C4-2B (cell line): Measurements from ENCODE around the gene ASPHD2.

Source experiments
- ZFX ChIP-seq: fragments of 450-650 bp; IDR thresholded peaks from 2 replicates; pipeline ENCODE4 v1.6.1; 2017
- TF ChIP-seq, protein P1 (sequence below): fragments of 450-650 bp; conservative IDR thresholded peaks from 2 replicates; pipeline ENCODE4 v1.5.1; 2017; ENCODE audit warnings: mild to moderate bottlenecking

DNA sequence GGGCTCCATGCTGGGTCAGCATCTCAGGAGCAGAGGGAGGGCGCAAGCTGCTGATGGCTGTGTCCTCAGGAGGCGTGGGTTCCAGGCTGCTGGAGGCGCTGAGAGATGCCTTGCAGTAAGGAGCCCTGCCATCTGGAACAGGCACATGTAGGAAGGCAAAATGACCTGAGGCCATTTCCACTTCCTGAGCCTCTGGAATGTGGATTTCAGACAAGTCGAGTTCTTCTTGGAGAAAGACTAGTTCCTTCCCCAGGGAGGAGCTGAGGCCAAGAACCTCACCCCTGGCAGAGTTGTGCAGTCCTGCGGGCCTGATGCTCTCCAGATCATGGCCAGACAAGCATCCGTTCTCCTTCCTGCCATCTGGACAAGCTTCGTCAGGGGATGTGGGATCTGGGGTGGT, 35.3 kb downstream of the ASPHD2 start:
- TF ChIP-seq, protein P1, sequence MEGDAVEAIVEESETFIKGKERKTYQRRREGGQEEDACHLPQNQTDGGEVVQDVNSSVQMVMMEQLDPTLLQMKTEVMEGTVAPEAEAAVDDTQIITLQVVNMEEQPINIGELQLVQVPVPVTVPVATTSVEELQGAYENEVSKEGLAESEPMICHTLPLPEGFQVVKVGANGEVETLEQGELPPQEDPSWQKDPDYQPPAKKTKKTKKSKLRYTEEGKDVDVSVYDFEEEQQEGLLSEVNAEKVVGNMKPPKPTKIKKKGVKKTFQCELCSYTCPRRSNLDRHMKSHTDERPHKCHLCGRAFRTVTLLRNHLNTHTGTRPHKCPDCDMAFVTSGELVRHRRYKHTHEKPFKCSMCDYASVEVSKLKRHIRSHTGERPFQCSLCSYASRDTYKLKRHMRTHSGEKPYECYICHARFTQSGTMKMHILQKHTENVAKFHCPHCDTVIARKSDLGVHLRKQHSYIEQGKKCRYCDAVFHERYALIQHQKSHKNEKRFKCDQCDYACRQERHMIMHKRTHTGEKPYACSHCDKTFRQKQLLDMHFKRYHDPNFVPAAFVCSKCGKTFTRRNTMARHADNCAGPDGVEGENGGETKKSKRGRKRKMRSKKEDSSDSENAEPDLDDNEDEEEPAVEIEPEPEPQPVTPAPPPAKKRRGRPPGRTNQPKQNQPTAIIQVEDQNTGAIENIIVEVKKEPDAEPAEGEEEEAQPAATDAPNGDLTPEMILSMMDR, result no peak
- TF ChIP-seq ZFX, result no peak
